ENCODE data around the gene ARNT2. TPM values are rescaled to one million over a fixed set of nuclear protein-coding genes. Genes with fewer than 3 reads are reported as not detected.

ARNT2 gene
- total and polyA plus RNA-seq, 2 experiments from 2014 or later = 3.9 to 5.3 TPM

DNA sequence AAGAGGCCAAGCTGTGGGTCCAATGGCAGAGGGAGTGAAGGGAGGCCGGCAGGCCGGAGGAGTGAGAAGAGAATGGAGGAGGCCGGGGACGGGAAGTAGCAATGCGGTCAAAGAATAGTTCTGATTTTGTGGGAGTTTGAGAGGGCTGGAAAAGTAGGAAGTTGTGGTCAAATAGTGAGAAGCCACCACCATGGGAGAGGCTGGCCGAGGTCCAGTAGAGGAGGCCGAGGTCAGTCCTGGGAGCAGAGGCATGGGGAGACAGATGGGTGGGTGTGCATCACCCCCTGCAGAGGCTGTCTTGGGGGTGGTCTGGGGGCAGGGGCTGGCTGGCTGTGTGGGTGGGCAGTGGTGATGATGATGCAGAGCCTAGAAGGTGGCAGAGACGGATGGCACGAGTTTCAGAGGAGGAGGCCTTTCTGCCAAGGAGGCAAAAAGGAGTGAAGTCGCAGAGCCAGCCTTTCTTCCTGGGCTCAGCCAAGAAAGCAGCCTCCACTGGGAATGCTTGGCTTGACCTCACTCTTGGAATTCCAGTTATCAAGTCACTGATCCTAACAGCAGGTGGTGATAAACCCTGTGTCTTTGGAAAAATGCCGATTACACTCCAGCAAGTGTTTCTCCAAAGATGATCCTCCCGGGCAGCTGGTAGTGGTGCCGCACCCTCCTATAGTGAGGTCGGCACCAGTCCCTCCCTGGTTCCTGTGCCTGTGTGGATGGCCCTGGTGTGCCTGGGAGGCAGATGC, 57.3 kb downstream of the ARNT2 start:
- no peaks in the 10 kb centered on the region for H3K79me2 ChIP-seq
- no peak overlapping the region for H3K27ac ChIP-seq
- H3K4me3 ChIP-seq = no peak overlapping the region
- no peaks in the 10 kb centered on the region for H3K36me3 ChIP-seq (replicated peaks; ENCODE audit: insufficient read depth, low read depth)
- H3K9me3 ChIP-seq (ENCODE audit: low read depth) = no peaks in the 10 kb centered on the region
- DNase-seq (ENCODE audit: low spot score) = no peak
- peaks cover 11% of the 10 kb centered on the region for H3K4me1 ChIP-seq (ENCODE audit: insufficient read depth)
- H3K27me3 ChIP-seq = no peaks in the 10 kb centered on the region
- no peaks in the 10 kb centered on the region for H3K9me2 ChIP-seq (replicated peaks; ENCODE audit: insufficient read depth)
- TF ChIP-seq EZH2phosphoT487 (IDR thresholded peaks at IDR 0.05; ENCODE audit: low read depth, severe bottlenecking, unreplicated experiment) = no peak
- no peak overlapping the region for H3K4me2 ChIP-seq
- 91% methylated on average over 12 of the region's 14 CpGs for WGBS (ENCODE audit: low lambda C conversion rate, missing lambda C conversion rate)
- H2AFZ ChIP-seq = no peak overlapping the region
- H4K20me1 ChIP-seq (ENCODE audit: insufficient read depth, poor library complexity, severe bottlenecking) = no peaks in the 10 kb centered on the region

DNA sequence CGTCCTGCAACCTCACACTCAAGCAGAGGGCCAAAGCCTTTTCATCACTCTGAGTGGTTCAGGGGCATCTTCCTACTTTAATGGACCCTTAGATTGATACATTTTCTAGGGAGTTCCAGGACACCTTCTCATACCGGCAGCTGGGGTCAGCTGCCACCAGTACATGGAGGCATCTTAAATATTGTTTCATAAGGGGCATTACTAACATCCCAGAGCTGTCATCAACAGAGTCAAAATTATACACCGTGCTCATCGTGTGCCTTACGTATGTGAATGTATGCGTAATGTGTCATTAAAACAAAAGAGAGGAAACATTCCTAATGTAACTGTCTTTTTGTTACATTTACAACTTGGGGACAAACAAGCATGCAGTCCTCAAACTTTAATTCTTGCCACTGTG, 57.9 kb downstream of the ARNT2 start:
- H3K4me3 ChIP-seq = no peak overlapping the region
- H3K27ac ChIP-seq = no peak overlapping the region
- H3K36me3 ChIP-seq (replicated peaks; ENCODE audit: insufficient read depth, low read depth) = no peaks in the 10 kb centered on the region
- DNase-seq (ENCODE audit: low spot score) = no peak
- peaks cover 5% of the 10 kb centered on the region for H3K4me1 ChIP-seq (ENCODE audit: insufficient read depth)
- TF ChIP-seq EZH2phosphoT487 (IDR thresholded peaks at IDR 0.05; ENCODE audit: low read depth, severe bottlenecking, unreplicated experiment) (no peak), EZH2 (IDR thresholded peaks at IDR 0.05; ENCODE audit: borderline replicate concordance) (no peak)
- TF ChIP-seq, protein P1, sequence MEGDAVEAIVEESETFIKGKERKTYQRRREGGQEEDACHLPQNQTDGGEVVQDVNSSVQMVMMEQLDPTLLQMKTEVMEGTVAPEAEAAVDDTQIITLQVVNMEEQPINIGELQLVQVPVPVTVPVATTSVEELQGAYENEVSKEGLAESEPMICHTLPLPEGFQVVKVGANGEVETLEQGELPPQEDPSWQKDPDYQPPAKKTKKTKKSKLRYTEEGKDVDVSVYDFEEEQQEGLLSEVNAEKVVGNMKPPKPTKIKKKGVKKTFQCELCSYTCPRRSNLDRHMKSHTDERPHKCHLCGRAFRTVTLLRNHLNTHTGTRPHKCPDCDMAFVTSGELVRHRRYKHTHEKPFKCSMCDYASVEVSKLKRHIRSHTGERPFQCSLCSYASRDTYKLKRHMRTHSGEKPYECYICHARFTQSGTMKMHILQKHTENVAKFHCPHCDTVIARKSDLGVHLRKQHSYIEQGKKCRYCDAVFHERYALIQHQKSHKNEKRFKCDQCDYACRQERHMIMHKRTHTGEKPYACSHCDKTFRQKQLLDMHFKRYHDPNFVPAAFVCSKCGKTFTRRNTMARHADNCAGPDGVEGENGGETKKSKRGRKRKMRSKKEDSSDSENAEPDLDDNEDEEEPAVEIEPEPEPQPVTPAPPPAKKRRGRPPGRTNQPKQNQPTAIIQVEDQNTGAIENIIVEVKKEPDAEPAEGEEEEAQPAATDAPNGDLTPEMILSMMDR (IDR thresholded peaks at IDR 0.05; ENCODE audit: poor library complexity) = no peak
- H3K79me2 ChIP-seq = no peaks in the 10 kb centered on the region
- H3K9me2 ChIP-seq (replicated peaks; ENCODE audit: insufficient read depth) = no peaks in the 10 kb centered on the region
- no peak overlapping the region for H2AFZ ChIP-seq
- H3K27me3 ChIP-seq = no peaks in the 10 kb centered on the region
- H3K9me3 ChIP-seq (ENCODE audit: low read depth) = no peaks in the 10 kb centered on the region
- H3K4me2 ChIP-seq = no peak overlapping the region
- no peaks in the 10 kb centered on the region for H4K20me1 ChIP-seq (ENCODE audit: insufficient read depth, poor library complexity, severe bottlenecking)
- WGBS (ENCODE audit: low lambda C conversion rate, missing lambda C conversion rate) = 85% methylated on average over 6 of the region's 6 CpGs

DNA sequence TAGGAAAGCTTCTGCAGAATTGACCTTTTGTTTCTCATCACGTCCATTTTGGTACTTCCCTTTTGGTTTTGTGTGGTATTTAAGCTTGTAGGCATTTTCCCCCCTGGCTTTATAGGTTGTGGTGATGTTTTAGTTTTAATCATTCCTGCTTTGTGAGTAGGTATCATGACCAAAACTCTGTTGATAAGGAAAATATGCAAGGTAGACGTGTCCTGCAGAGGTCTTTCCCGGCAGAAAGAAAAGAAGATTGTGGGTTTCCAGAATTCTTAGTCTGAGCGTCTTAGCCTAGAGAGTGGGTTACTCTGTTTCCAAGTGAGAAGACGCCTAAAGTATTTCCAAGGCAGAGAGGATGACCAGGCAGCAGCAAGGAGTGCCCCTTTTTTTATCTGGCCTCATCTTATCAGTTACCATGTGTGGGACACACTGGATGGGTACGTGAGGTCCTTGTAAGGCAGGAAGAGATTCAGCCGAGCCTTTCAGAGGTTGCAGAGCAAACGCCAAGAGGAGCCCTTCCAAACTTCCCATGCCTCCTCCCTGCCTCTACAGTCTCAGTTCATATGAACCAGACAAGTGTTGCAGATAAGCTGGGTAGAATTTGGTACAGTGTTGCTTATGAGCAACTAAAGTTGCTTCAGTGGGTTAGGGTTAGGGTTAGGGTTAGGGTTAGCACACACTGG, 58.8 kb downstream of the ARNT2 start:
- H3K79me2 ChIP-seq = no peaks in the 10 kb centered on the region
- H3K4me2 ChIP-seq = no peak overlapping the region
- no peak for DNase-seq (ENCODE audit: low spot score)
- no peaks in the 10 kb centered on the region for H3K27me3 ChIP-seq
- no peaks in the 10 kb centered on the region for H3K4me1 ChIP-seq (ENCODE audit: insufficient read depth)
- H3K9me2 ChIP-seq (replicated peaks; ENCODE audit: insufficient read depth) = no peaks in the 10 kb centered on the region
- no peak overlapping the region for H3K27ac ChIP-seq
- no peaks in the 10 kb centered on the region for H3K36me3 ChIP-seq (replicated peaks; ENCODE audit: insufficient read depth, low read depth)
- 79% methylated on average over 8 of the region's 8 CpGs for WGBS (ENCODE audit: low lambda C conversion rate, missing lambda C conversion rate)
- no peak overlapping the region for H3K4me3 ChIP-seq
- no peaks in the 10 kb centered on the region for H4K20me1 ChIP-seq (ENCODE audit: insufficient read depth, poor library complexity, severe bottlenecking)
- no peaks in the 10 kb centered on the region for H3K9me3 ChIP-seq (ENCODE audit: low read depth)
- TF ChIP-seq EZH2phosphoT487 (IDR thresholded peaks at IDR 0.05; ENCODE audit: low read depth, severe bottlenecking, unreplicated experiment) (no peak), EZH2 (IDR thresholded peaks at IDR 0.05; ENCODE audit: borderline replicate concordance) (no peak)
- TF ChIP-seq, protein P1 (IDR thresholded peaks at IDR 0.05; ENCODE audit: poor library complexity) = no peak
- no peak overlapping the region for H2AFZ ChIP-seq

DNA sequence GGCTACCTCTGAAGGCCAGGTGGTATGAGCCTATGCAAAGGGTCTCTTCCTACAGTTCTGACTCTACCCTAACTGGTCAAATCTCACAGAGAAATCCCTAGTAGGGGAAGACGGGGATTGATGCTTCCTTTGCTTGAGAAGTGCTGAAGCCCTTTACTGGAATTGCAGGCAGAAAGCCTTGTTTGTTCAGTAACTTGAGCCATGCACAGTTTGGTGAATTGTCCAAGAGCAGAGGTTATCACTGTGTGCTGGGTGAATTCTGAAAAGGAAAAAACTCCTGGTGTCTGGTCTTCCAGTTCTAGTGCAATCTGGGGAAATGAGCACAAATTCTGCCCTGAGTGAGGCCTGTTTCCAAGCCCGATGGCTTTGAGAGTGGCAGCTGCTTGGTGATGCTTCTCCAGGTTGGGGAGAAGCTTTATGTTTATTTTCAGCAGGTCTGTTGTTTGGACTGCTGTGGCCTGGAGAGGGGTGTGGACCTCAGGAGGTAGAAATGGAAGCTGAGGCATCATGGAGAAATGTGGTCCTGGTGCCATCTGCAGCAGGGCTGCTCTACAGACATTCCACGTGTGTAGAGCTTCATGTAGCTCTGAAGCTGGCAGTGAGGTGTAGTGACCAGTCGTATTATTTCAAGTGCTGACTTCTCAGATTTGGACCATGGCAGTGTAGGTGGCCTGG, 60.9 kb downstream of the ARNT2 start:
- DNase-seq (ENCODE audit: low spot score) = no peak
- Histone ChIP-seq H3K79me2 (no peaks in the 10 kb centered on the region), H3K4me2 (no peak overlapping the region), H4K20me1 (ENCODE audit: insufficient read depth, poor library complexity, severe bottlenecking) (no peaks in the 10 kb centered on the region), H3K36me3 (replicated peaks; ENCODE audit: insufficient read depth, low read depth) (no peaks in the 10 kb centered on the region), H2AFZ (no peak overlapping the region), H3K4me3 (no peak overlapping the region), H3K9me3 (ENCODE audit: low read depth) (no peaks in the 10 kb centered on the region), H3K27me3 (no peaks in the 10 kb centered on the region), H3K4me1 (ENCODE audit: insufficient read depth) (no peaks in the 10 kb centered on the region), H3K9me2 (replicated peaks; ENCODE audit: insufficient read depth) (no peaks in the 10 kb centered on the region), H3K27ac (no peak overlapping the region)
- TF ChIP-seq EZH2 (IDR thresholded peaks at IDR 0.05; ENCODE audit: borderline replicate concordance) = no peak
- TF ChIP-seq, protein P1 (IDR thresholded peaks at IDR 0.05; ENCODE audit: poor library complexity) = no peak
- no peak for TF ChIP-seq EZH2phosphoT487 (IDR thresholded peaks at IDR 0.05; ENCODE audit: low read depth, severe bottlenecking, unreplicated experiment)
- WGBS (ENCODE audit: low lambda C conversion rate, missing lambda C conversion rate) = 77% methylated on average over 4 of the region's 4 CpGs

Data from hepatocyte (in vitro differentiated cells).